NCI-H460 (cell line): ENCODE measurements around the gene ANO1. TPM values are rescaled to one million over a fixed set of nuclear protein-coding genes. Genes with fewer than 3 reads are reported as not detected.

Experiments used
- DNase-seq: peaks from one replicate; pipeline ENCODE4 v3.0.0-alpha.2; 2016; ENCODE audit warnings: low read depth; ENCODE audit errors: extremely low read depth
- total RNA-seq: library from RNA; depleted of rRNA; stranded (reverse); fragments of >200 nt; shearing (Covaris generic); gene quantifications from 2 replicates; pipeline ENCODE4 v1.2.3, GENCODE V29; 2014

ANO1 gene
- total RNA-seq, 1 experiment from 2014 or later: 2.7 TPM

GRCh38 chr11:70072461-70072860 is 5.7 kb upstream of the ANO1 start:
- no peak for DNase-seq

GRCh38 chr11:70072861-70073755 is 5.0 kb upstream of the ANO1 start:
- peak; percentile 39 for DNase-seq

DNA sequence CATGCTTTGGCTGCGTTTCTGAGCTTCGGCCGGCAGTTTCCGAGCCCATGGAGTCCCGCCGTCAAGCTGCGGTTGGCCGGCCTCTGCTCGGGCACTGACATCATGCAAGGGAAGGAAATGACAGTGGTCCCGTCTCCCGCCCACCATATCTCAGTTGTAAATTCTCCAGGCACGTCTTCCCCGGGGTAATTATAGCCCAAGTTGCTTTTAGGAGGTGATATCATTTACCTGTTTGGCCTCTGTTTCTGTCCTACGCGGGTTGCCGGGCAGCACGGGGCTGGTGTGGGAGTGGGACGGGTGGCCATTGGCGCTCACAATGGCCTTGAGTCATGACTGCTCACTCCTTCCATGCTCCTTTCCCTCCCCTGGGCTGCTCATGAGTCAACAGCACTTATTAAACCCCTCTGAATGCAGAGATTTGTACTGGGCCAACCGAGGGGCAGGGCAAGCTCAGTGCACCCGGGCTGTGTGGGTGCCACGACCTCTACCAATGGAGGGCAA is 4.2 kb upstream of the ANO1 start:
- DNase-seq: no peak

DNA sequence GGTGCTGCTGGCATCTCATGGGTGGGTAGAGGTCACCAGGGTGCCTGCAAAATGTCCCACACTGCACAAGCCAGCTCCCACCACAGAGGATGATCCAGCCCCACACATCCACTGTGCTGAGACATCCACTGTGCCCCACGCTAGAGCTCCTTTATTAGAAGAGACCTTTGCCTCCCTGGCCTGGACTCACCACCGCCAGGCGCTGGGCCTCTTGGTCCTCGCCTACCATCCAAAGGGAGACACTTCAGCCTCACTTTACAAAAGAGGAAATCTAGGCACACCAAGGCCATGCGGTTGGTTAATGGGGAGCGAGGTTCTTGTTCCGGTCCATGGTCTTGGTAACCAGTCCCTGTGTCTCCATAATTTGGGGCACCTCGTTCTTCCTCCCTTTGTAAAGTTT is 3.4 kb upstream of the ANO1 start:
- no peak for DNase-seq

GRCh38 chr11:70075836-70076235 is 2.3 kb upstream of the ANO1 start:
- DNase-seq: no peak

DNA sequence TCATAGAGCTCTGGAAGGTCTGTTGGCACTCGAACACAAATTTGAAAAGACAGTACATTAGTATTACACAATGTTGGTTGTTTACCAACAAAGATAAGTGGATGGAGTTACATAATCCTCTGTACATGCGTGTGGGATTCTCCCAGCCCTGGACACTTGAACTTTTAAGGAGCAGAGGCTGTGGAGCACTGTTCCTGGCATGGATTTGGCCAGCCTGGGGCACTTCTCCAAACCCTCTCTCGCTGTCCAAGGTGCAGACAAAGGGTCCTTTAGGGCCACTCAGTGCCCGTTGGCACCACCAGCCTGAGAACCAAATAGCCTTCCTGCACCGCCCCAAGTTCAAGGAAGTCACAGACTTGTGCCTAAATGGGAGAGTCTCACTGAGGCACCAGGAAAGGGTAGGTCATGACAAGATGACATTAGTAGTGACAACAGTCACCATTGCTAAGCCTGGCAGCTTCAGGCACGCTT is 1.6 kb upstream of the ANO1 start:
- DNase-seq: no peak

GRCh38 chr11:70077411-70078094 is 564 bp upstream of the ANO1 start:
- DNase-seq: no peak

- DNase-seq: no peak
These were observed 882 bp downstream of the ANO1 start for GRCh38 chr11:70078781-70079616.

DNA sequence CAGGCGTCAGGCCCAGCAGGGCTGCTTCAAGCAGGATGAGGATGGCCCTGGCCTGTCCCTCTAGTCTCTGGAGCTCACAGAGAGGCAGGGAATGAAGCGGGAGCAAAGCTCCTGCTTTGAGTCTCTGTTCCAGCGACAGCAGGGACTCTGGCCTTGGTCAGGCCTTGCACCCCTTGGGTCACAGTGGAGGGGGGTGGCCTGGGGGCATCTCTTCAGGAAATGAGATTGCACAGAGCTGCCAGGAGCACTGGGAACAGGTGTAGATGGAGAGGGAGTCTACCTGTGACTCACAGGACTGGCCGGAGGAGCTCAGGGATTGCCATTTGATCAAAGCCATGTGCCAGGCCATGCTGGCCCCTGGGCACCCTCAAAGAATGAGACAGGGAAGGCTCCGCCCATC is 1.6 kb downstream of the ANO1 start:
- no peak for DNase-seq

DNA sequence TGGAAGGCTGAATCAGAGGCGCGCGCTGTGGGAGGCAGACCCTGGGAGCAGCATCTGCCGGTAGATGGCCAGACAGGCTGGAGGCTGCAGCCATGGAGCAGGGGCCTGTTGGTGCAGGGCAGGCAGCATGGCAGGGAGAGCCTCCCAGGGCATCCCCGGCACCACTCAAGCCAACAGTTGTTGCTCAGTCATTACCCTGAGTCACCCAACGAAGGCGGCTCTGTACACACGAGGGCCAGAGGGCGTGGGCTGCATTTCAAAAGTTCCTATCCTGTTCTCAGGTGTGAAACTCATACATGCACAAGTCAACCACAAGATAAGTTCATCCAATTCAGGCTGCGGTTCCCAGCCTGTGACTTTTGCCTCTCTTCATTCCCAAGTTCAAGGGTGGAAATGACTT is 2.6 kb downstream of the ANO1 start:
- no peak for DNase-seq

DNA sequence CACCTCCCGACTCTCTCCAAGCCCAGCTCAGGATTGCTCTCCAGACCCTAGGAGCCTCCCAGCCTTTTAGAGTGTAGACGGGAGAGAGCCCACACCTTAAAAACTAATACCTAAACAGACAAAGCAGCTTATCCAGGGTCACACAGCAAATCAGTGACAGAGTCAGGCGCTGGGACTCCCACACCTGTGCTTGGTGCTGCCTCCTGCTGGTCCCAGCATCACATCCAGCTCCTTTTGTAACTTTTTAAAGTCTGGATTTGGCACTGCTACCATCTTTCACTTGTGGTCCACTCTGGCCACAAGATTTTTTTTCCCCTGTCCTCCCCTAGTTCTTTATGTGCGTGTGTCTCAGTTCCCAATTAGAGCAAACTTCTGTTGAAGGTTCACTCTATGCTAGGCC is 4.7 kb downstream of the ANO1 start:
- DNase-seq: no peak

DNA sequence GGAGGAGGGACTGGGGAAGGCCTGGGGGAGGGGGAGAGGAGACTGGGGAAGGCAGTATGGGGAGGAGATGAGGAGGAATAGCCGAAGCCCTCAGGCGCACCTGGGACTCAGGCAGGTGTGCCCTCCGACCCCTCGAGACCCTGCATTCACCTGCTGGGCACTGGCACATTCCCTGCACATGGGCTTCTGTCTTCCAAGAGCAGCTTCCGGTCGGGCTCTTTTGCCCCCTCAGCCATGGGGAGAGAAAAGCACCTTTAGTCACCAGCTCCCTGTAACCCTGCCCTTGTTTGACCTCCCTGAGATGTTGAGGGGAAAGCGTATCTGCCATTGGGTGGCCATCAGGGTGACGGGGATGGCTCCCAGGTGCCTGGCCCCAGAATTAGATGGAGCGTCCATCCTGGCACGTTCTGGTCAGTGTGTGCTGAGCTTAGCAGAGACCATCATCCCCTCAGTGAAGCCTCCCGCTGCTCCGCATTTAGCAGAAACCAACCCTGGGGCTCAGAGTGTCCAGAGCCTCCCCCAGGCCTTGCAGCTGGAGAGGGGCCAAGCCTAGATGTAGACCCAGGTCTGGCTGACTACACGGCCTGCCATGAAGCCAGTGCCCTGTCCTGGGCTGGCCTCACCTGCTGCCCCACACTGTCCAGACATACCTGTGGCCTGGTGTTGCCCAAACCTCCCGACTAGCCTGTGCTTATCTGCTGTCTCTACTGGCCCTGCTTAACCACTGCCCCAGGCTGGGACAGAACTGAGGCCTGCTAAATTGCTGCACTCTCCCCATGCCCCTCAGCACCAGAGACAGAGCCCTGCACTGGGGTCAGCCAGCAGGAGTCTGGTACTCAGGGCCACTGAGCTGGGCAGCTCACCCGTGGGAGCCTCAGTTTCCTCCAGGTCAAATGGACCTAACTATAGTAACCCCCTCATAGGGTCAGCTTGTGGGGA is 6.2 kb downstream of the ANO1 start:
- no peak for DNase-seq

DNA sequence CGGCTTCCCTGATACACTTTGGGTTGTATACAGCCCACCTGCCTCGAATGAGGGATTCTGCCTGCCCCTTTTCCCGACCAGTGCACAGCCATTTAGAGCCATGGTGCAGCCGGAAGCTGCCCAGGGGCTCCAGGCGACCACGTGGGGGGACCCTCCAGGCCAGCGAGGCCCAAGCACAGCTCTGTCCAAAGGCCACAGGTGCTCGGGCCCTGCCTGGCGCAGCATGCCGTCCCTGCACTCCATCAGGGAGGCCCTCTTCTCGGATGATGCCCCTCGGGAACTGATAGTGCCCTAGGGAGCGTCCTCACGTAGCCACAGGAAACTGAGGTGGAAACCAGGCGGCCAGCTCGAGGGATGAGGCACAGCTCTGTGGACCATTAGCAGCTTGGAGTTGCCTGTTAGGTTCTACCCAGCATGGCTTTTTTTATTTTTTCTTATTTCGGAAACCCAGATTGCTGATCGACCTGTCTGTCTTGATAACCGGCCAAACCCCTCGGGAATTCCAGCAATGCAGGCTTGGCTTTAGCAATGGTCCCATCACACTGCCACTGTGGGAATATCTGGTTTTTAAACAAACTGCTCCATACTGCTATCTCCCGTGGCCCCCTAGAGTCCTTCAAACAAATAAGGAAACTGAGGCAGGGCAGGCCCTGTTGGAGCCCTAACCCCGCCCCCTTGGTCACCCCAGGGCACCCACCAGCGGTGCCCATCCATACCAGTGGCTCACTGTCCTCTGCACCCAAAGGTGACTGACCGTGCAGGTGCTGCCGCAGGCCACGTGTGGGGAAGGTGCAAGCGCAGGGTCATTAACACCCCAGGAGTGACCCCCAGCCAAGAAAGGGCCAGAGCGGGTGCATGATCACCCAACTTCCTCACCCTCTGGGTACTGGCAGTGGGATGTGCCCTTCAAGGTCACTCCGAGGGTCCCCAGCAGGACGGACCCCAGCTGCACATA is 8.0 kb downstream of the ANO1 start:
- no peak for DNase-seq

DNA sequence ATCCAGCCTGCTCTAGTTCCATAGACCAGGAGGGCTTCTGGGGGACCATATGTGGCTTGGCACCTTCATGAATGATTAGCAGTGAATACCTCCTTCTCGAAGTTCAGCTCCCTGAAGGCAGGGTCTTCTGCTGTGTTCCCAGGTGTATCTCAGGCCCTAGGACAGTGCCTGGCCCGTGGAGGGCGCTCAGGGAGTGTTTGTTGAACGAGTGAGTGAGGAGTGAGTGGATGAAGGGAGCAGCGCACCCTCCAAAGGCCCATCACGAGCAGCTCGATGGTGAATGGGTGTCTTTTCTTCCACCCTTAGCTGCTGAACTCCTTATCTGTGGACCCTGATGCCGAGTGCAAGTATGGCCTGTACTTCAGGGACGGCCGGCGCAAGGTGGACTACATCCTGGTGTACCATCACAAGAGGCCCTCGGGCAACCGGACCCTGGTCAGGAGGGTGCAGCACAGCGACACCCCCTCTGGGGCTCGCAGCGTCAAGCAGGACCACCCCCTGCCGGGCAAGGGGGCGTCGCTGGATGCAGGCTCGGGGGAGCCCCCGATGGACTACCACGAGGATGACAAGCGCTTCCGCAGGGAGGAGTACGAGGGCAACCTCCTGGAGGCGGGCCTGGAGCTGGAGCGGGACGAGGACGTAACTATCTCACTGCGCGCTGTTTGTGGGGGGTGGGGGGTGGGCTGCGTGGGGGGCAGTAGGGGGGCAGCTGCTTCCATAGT is 9.5 kb downstream of the ANO1 start:
- DNase-seq: no peak

DNA sequence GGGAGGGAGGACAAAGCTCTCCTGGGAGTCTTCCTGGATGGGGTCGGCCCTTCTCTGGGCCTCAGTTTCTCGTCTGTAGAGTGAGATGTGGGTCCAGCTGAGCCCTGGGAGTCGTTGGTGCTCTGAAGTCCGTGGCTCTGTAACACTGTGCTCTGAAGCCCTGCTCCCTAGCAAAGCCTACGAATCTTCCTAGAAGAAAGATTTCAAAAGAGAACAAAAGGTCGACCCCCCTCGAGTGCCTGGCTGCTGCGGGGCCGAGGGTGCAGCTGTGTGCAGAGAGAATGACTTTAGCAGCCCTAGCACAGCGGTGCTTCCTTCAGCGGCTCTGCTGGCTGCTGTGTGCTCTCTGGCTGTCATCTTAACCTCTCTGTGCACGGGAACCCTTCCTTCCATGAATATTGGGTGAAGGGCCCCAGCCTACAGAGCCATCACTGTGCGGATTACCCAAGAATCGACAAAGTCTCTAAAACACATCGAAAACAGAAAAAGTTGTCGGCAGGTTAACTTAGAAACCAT is 10.7 kb downstream of the ANO1 start:
- DNase-seq: no peak

GRCh38 chr11:70089631-70090030 is 11.5 kb downstream of the ANO1 start:
- DNase-seq: no peak

DNA sequence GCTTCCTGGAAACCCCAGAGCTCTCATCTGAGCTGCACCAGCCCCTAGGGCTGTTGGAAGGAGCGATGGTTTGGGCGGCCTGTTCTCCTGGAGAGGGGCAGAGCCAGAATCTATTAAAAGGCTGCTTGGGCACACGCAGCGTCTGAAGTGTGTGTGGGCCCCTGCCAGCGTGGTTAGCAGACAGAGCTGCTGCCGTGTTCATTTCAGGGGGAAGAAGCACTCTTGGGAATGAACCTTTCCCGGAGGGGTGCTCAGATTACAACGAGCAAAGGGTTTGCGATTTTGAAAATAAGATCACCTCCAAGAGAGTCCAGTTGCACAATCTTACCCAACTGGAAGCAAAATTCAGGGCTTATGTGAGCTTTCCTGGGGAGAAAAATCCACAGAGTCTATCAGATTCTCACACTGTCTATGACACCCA is 12.9 kb downstream of the ANO1 start:
- DNase-seq: no peak

DNA sequence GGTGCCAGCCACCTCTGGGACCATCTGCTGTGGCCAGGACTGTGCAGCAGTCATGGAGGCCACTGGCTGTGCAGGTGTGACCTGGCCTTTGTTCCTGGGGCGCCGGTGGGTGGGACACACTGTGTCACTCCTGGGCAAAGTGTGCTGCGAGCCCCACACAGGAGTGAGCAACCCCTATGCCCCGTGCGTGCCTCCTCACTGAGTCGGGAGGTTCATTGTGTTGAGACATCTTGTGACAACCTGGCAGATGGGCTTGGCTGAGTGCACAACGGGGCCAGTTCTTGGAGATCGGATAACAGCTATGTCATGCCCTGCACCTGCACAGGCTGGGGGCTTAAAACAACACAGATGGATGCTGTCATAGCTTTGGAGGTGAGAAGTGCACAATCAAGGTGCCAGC is 13.5 kb downstream of the ANO1 start:
- DNase-seq: no peak
